ENCODE results near the gene FABP3. TPM values are rescaled to one million over a fixed set of nuclear protein-coding genes. Genes with fewer than 3 reads are reported as not detected.

Gene FABP3
- total RNA-seq, 2 donors from 2014 or later: 3.0 to 3.4 TPM

DNA sequence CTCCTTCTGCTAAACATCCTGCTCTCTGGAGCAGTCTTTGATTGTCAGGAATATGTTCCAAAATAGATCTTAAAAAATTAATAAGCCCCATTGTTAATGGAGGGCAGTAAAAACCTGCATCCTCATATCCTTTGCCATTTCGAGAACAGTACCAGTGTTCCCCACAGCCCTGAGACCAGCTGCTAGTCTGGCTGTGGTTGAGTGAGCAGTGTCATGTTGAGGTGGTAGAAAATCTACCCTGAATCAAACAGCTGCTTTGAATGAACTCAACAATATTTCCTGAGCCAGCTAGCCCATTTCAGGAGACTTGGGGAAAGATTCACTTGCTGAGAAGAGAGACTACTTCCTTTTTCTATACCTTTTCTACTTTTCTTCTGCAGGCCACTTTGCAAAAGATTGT, 24.4 kb downstream of the FABP3 start:
- H3K4me3 Mint-ChIP-seq: no peak overlapping the region
- Histone ChIP-seq H3K4me1 (ENCODE audit: control insufficient read depth, insufficient read depth, low read length) (no peaks in the 10 kb centered on the region), H3K27ac (ENCODE audit: low read depth, low read length) (no peak overlapping the region), H3K4me3 (ENCODE audit: low read length) (no peak overlapping the region), H3K27me3 (ENCODE audit: control insufficient read depth, insufficient read depth, low read length, poor library complexity, severe bottlenecking) (no peaks in the 10 kb centered on the region), H3K9me3 (ENCODE audit: control insufficient read depth, low read length) (no peaks in the 10 kb centered on the region), H3K9ac (ENCODE audit: extremely low read depth, low read length, poor library complexity, severe bottlenecking) (no peak overlapping the region), H3K36me3 (ENCODE audit: control insufficient read depth, insufficient read depth, low read length) (peaks cover 61% of the 10 kb centered on the region)
- no peak for DNase-seq
- TF ChIP-seq, protein P1, sequence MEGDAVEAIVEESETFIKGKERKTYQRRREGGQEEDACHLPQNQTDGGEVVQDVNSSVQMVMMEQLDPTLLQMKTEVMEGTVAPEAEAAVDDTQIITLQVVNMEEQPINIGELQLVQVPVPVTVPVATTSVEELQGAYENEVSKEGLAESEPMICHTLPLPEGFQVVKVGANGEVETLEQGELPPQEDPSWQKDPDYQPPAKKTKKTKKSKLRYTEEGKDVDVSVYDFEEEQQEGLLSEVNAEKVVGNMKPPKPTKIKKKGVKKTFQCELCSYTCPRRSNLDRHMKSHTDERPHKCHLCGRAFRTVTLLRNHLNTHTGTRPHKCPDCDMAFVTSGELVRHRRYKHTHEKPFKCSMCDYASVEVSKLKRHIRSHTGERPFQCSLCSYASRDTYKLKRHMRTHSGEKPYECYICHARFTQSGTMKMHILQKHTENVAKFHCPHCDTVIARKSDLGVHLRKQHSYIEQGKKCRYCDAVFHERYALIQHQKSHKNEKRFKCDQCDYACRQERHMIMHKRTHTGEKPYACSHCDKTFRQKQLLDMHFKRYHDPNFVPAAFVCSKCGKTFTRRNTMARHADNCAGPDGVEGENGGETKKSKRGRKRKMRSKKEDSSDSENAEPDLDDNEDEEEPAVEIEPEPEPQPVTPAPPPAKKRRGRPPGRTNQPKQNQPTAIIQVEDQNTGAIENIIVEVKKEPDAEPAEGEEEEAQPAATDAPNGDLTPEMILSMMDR (conservative IDR thresholded peaks at IDR 0.05): no peak
- no peaks in the 10 kb centered on the region for H3K9me3 Mint-ChIP-seq
- H3K27me3 Mint-ChIP-seq (ENCODE audit: insufficient read depth): no peaks in the 10 kb centered on the region
- H3K4me1 Mint-ChIP-seq: no peaks in the 10 kb centered on the region
- 100% methylated on average over 1 of the region's 1 CpG; no CpG with 5 or more reads in 1 of the 2 experiments for WGBS, 2 experiments (ENCODE audit: insufficient coverage in 1 of 2, insufficient read length in 1 of 2)
- H3K27ac Mint-ChIP-seq: no peak overlapping the region
- H3K36me3 Mint-ChIP-seq (ENCODE audit: low read depth): peaks cover 29% of the 10 kb centered on the region

GRCh38 chr1:31346785-31347184, 26.1 kb downstream of the FABP3 start:
- no peak overlapping the region for H3K27ac ChIP-seq (ENCODE audit: low read depth, low read length)
- TF ChIP-seq, protein P1 (conservative IDR thresholded peaks at IDR 0.05): no peak
- DNase-seq: no peak
- no peak overlapping the region for H3K27ac Mint-ChIP-seq
- no peak overlapping the region for H3K4me3 Mint-ChIP-seq
- H3K36me3 Mint-ChIP-seq (ENCODE audit: low read depth): peaks cover 29% of the 10 kb centered on the region
- no peak overlapping the region for H3K9ac ChIP-seq (ENCODE audit: extremely low read depth, low read length, poor library complexity, severe bottlenecking)
- peaks cover 5% of the 10 kb centered on the region for H3K4me1 ChIP-seq (ENCODE audit: control insufficient read depth, insufficient read depth, low read length)
- no peak overlapping the region for H3K4me3 ChIP-seq (ENCODE audit: low read length)
- H3K27me3 Mint-ChIP-seq (ENCODE audit: insufficient read depth): no peaks in the 10 kb centered on the region
- H3K27me3 ChIP-seq (ENCODE audit: control insufficient read depth, insufficient read depth, low read length, poor library complexity, severe bottlenecking): no peaks in the 10 kb centered on the region
- peaks cover 4% of the 10 kb centered on the region for H3K4me1 Mint-ChIP-seq
- no peaks in the 10 kb centered on the region for H3K9me3 ChIP-seq (ENCODE audit: control insufficient read depth, low read length)
- peaks cover 46% of the 10 kb centered on the region for H3K36me3 ChIP-seq (ENCODE audit: control insufficient read depth, insufficient read depth, low read length)
- no peaks in the 10 kb centered on the region for H3K9me3 Mint-ChIP-seq

- H3K4me1 ChIP-seq (ENCODE audit: control insufficient read depth, insufficient read depth, low read length): peaks cover 5% of the 10 kb centered on the region
- Mint-ChIP-seq H3K4me3 (no peak overlapping the region), H3K27ac (no peak overlapping the region), H3K4me1 (peaks cover 4% of the 10 kb centered on the region), H3K27me3 (ENCODE audit: insufficient read depth) (no peaks in the 10 kb centered on the region), H3K36me3 (ENCODE audit: low read depth) (peaks cover 22% of the 10 kb centered on the region), H3K9me3 (no peaks in the 10 kb centered on the region)
- WGBS, 2 experiments (ENCODE audit: insufficient coverage in 1 of 2, insufficient read length in 1 of 2): 88% methylated on average over 1 of the region's 2 CpGs; no CpG with 5 or more reads in 1 of the 2 experiments
- H3K9me3 ChIP-seq (ENCODE audit: control insufficient read depth, low read length): no peaks in the 10 kb centered on the region
- no peaks in the 10 kb centered on the region for H3K27me3 ChIP-seq (ENCODE audit: control insufficient read depth, insufficient read depth, low read length, poor library complexity, severe bottlenecking)
- no peak overlapping the region for H3K9ac ChIP-seq (ENCODE audit: extremely low read depth, low read length, poor library complexity, severe bottlenecking)
- TF ChIP-seq, protein P1 (conservative IDR thresholded peaks at IDR 0.05): no peak
- no peak overlapping the region for H3K27ac ChIP-seq (ENCODE audit: low read depth, low read length)
- peaks cover 39% of the 10 kb centered on the region for H3K36me3 ChIP-seq (ENCODE audit: control insufficient read depth, insufficient read depth, low read length)
- DNase-seq: no peak
- no peak overlapping the region for H3K4me3 ChIP-seq (ENCODE audit: low read length)
These were observed 27.2 kb downstream of the FABP3 start for GRCh38 chr1:31345635-31346034.

Data from endodermal cell (in vitro differentiated cells).